Stomach (tissue), 9 donors: Measurements from ENCODE around the gene VEGFB. TPM values are rescaled to one million over a fixed set of nuclear protein-coding genes. Genes with fewer than 3 reads are reported as not detected.

Experiments used
- DNase-seq, 2 donors: peaks; one replicate each; pipeline versions ENCODE4 v3.0.0 to v3.0.0-alpha.2; 2013 to 2019
- H3K27ac ChIP-seq, 5 donors: fragments of 200-600 bp in 4 of 5; sonication (generic) in 4 of 5; one replicate each; pipeline ENCODE4 v1.5.1; 2013 to 2019; ENCODE audit warnings: mild to moderate bottlenecking in 1 of 5, moderate library complexity in 1 of 5
- H3K27me3 ChIP-seq, 3 donors: fragments of 200-600 bp; sonication (generic); one replicate each; pipeline ENCODE4 v1.5.1; 2017 to 2019; ENCODE audit warnings: mixed run types in 1 of 3
- H3K36me3 ChIP-seq, 4 donors: fragments of 200-600 bp; sonication (generic); 1 replicate in 3 of 4; 2 replicates in 1 of 4; pipeline ENCODE4 v1.5.1; 2016 to 2019
- H3K4me1 ChIP-seq, 4 donors: fragments of 200-600 bp; sonication (generic); one replicate each; pipeline ENCODE4 v1.5.1; 2016 to 2019
- H3K4me3 ChIP-seq, 4 donors: fragments of 200-600 bp; sonication (generic) in 3 of 4; one replicate each; pipeline ENCODE4 v1.5.1; 2016 to 2019; ENCODE audit warnings: mild to moderate bottlenecking in 1 of 4
- H3K9me3 ChIP-seq, 4 donors: fragments of 200-600 bp; sonication (generic); one replicate each; pipeline ENCODE4 v1.5.1; 2016 to 2019
- CTCF ChIP-seq, 7 experiments: fragments of 450-650 bp in 4 of 7; fragments of 200-600 bp in 3 of 7; sonication (generic) in 3 of 7; IDR thresholded peaks; one replicate each; pipeline ENCODE4 v1.5.1; 2016 to 2019; ENCODE audit warnings: antibody characterized with exemption in 7 of 7, control low read depth in 2 of 7, mild to moderate bottlenecking in 1 of 7
- EP300 ChIP-seq: sonication (generic); formaldehyde crosslinking; IDR thresholded peaks from one replicate; pipeline ENCODE4 v1.6.1; 2017; ENCODE audit warnings: antibody characterized with exemption
- POLR2A ChIP-seq, 4 donors: fragments of 450-650 bp; IDR thresholded peaks; one replicate each; pipeline ENCODE4 v1.6.1; 2016; ENCODE audit warnings: antibody characterized with exemption in 4 of 4, control low read depth in 2 of 4, mild to moderate bottlenecking in 1 of 4, moderate library complexity in 1 of 4
- POLR2AphosphoS5 ChIP-seq, 3 donors: sonication (generic); formaldehyde crosslinking; IDR thresholded peaks; one replicate each; pipeline ENCODE4 v1.6.1; 2016; ENCODE audit warnings: antibody characterized with exemption in 3 of 3
- WGBS, 5 donors: extraction: QIAGEN DNeasy Blood & Tissue Kit in 3 of 5; methylation state at CpG; one replicate each; pipeline versions ENCODE4 v1.1.5 to v1.1.7; 2013 to 2018; 5-methylcytosine and 5-hydroxymethylcytosine counted together
- intact Hi-C: fragments of 100-400 bp; cut with DNase I; formaldehyde crosslinking; loops from one replicate; pipeline ENCODE4 v1.15.1; 2023; ENCODE audit warnings: low total_unique reads
- polyA plus RNA-seq, 3 donors: library from polyadenylated mRNA; stranded (reverse); fragments of 200-250 nt; gene quantifications; one replicate each; pipeline ENCODE4 v1.2.3, GENCODE V29; 2013
- total RNA-seq, 5 donors: library from RNA; depleted of rRNA; stranded (reverse); fragments of >200 nt; gene quantifications; one replicate each; pipeline versions ENCODE4 v1.1.0 to v1.2.3, GENCODE V29; 2014 to 2016
- donor health status: healthy with polysubstance abuse.
- donor health status: Bipolar disorder and iron deficiency.
- donor health status: healthy.

Gene VEGFB
- total and polyA plus RNA-seq, 8 donors = 2.9 to 167 (median 65.1) TPM

GRCh38 chr11:64198511-64198910, 35.9 kb upstream of the VEGFB start:
- Histone ChIP-seq H3K4me3 (no peak overlapping the region), H3K36me3 (peaks cover 95 to 100% (median 100%) of the 10 kb centered on the region in 4 donors), H3K9me3 (no peaks in the 10 kb centered on the region), H3K27ac (no peak overlapping the region), H3K27me3 (no peaks in the 10 kb centered on the region), H3K4me1 (peaks cover 0 to 1% (median 0%) of the 10 kb centered on the region in 4 donors)
- WGBS, 5 donors = 92 to 98% (median 95%) methylated on average over 2 of the region's 2 CpGs
- DNase-seq = no peak
- intact Hi-C loops = no loop called here
- TF ChIP-seq CTCF (IDR thresholded peaks at IDR 0.05) = no peak
- no peak for TF ChIP-seq POLR2AphosphoS5 (IDR thresholded peaks at IDR 0.05)
- no peak for TF ChIP-seq EP300
- no peak for TF ChIP-seq POLR2A (IDR thresholded peaks at IDR 0.05)

- peaks cover 73 to 94% (median 86%) of the 10 kb centered on the region in 4 donors for H3K36me3 ChIP-seq
- H3K4me1 ChIP-seq = peaks cover 23 to 31% (median 28%) of the 10 kb centered on the region in 4 donors
- no peaks in the 10 kb centered on the region for H3K27me3 ChIP-seq
- 68 to 89% (median 74%) methylated on average over 3 of the region's 3 CpGs for WGBS, 5 donors
- no peak overlapping the region for H3K4me3 ChIP-seq
- no peak for DNase-seq
- intact Hi-C loops = loop anchor here (10.0 kb wide), 1 partner anchor 93 kb away; the partner anchor contains the start of gene KCNK4
- TF ChIP-seq EP300 (no peak), CTCF (IDR thresholded peaks at IDR 0.05) (no peak), POLR2A (IDR thresholded peaks at IDR 0.05) (no peak), POLR2AphosphoS5 (IDR thresholded peaks at IDR 0.05) (no peak)
- no peak overlapping the region for H3K27ac ChIP-seq
- H3K9me3 ChIP-seq = no peaks in the 10 kb centered on the region
Measured at GRCh38 chr11:64201543-64201942, 32.8 kb upstream of the VEGFB start.

DNA sequence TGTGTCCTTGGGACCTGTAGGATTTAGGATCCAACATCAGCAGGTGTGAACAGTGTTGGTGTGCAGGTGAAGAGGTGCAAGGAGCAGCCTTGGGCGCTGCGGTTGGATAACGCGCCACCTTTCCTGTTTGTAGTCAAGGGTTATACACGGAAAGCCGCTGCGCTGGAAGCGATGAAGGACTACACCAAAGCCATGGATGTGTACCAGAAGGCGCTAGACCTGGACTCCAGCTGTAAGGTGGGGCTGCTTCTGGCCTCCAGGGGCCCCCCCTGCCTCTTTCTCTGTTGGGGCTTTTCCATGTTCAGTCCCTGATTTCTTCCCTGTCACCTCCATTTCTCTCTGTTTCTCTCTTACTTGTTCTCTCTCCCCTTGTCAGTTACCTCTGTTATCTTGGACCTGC, 31.4 kb upstream of the VEGFB start:
- DNase-seq = no peak
- H3K27ac ChIP-seq = no peak overlapping the region
- intact Hi-C loops = loop anchor here (10.0 kb wide), 1 partner anchor 92 kb away; the partner anchor contains the start of gene KCNK4
- no peaks in the 10 kb centered on the region for H3K27me3 ChIP-seq
- 88 to 97% (median 93%) methylated on average over 9 of the region's 9 CpGs for WGBS, 5 donors
- TF ChIP-seq POLR2AphosphoS5 (IDR thresholded peaks at IDR 0.05) (no peak), POLR2A (IDR thresholded peaks at IDR 0.05) (no peak), EP300 (no peak), CTCF (IDR thresholded peaks at IDR 0.05) (no peak)
- H3K9me3 ChIP-seq = no peaks in the 10 kb centered on the region
- H3K4me3 ChIP-seq = no peak overlapping the region
- H3K36me3 ChIP-seq = peaks cover 59 to 81% (median 72%) of the 10 kb centered on the region in 4 donors
- H3K4me1 ChIP-seq = peaks cover 35 to 46% (median 42%) of the 10 kb centered on the region in 4 donors

DNA sequence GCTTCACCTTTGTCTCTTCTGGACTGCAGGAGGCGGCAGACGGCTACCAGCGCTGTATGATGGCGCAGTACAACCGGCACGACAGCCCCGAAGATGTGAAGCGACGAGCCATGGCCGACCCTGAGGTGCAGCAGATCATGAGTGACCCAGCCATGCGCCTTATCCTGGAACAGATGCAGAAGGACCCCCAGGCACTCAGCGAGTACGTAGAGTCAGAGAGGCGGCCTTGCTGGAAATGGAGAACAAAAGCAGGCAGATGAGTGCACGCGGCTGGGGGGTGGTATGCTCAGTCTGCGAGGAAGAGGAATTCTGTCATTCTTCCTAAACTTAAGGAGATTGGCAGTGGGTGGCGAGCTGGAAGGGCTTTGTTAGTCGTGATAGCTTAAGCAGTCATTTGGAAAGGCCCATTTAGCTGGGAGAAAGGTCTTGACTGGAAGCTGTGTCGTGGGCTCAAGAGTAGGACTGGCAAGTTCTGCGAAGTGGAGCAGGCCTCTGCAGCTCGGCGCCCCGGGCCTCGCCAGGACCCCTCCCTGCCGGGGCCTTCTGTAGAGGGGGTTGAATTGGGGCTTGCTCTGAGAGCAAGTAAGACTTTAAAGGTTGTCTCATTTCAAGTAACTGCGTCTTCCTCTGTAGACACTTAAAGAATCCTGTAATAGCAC, 30.8 kb upstream of the VEGFB start:
- H3K27ac ChIP-seq = peak overlapping the region in 1 of 5 donors; percentile 28

More for the DNA sequence above, 30.8 kb upstream of the VEGFB start:
- TF ChIP-seq POLR2A (IDR thresholded peaks at IDR 0.05) (no peak), POLR2AphosphoS5 (IDR thresholded peaks at IDR 0.05) (no peak), CTCF (IDR thresholded peaks at IDR 0.05) (no peak), EP300 (no peak)
- peaks cover 41 to 52% (median 47%) of the 10 kb centered on the region in 4 donors for H3K4me1 ChIP-seq
- WGBS, 5 donors = 84 to 92% (median 87%) methylated on average over 27 of the region's 27 CpGs
- no peak for DNase-seq
- no peaks in the 10 kb centered on the region for H3K9me3 ChIP-seq
- no peak overlapping the region for H3K4me3 ChIP-seq
- intact Hi-C loops = loop anchor here (10.0 kb wide), 1 partner anchor 91 kb away; the partner anchor contains the start of gene KCNK4
- no peaks in the 10 kb centered on the region for H3K27me3 ChIP-seq
- H3K36me3 ChIP-seq = peaks cover 53 to 80% (median 67%) of the 10 kb centered on the region in 4 donors
